Medulla oblongata (tissue), 1 donor: ENCODE results near the gene RPS15.

Experiments
- DNase-seq: peaks from one replicate; pipeline ENCODE4 v3.0.0-alpha.2; 2015; ENCODE audit errors: extremely low spot score

The RPS15 gene

GRCh38 chr19:1483979-1484428 lies 45.8 kb downstream of the RPS15 start:
- no peak for DNase-seq

DNA sequence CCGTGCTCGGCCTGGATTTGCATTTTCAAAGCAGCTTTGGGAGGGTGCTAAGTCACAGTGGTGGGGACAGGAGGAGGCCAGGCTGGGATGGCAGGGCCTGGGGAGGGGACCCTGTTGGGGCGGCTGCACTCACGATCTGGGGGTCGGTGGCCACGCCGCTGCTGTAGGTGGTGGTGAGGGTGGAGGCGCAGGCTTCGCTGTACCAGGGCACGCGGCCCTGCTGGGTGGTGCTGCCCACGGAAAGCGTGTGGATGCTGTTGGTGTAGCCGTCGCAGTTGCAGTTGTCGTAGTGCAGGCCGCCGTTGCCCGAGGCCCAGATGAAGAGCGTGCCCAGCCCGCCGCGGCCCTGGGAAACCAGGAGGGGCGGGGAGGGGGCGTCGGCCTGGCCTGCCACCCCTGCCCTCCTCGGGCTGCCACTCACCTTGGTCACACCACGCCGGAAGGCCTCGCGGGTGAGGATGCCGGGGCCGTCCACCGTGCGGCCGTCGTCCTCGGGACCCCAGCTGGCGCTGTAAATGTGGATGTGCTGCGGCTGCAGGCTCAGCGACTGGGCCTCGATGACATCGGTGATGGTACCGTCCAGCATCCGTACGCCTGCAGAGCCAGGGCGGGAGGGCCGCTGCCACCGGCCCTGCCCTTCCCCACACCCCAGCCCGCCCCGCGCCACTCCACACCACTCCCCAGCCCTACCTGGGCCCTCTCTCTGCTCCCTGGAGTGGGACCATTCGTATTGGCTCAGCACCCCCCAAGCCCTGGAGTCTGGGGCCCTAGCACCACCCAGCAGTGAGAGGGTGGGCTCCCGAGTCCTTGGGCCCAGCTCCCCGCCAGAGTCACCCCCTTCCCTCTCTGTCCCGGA lies 48.8 kb downstream of the RPS15 start:
- DNase-seq: no peak

DNA sequence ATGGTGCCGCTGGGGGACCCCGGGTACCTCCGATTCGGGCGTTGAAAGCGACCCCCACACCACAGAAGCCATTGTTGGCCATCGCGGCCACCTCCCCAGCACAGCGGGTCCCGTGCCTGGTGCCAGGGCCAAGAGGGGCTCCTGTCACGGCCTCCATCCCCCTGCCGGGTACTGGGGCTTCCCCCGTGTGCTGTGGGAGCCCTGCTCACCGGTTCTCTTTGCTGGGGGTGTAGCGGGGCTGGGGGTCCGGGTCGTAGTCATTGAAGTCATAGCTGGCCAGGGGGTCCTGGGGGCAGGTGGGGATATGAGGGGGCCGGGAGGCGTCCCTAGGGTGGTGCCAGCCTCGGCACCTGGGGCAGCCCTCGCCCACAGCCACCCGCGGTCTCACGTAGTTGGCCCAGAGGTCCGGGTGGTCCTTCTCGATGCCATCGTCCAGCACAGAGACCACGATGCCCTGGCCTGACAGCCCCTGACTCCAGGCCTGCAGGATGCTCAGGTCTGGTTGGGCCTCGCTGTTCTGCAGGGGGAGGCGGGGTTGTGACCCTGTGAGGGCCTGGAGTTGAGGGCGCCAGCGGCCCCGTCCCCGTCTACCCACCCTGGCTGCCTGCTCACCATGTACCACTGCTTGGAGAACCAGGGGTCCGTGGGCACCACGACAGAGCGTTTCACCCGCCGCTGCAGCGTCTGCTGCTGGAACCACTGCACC lies 49.5 kb downstream of the RPS15 start:
- no peak for DNase-seq

GRCh38 chr19:1488282-1488601 lies 50.0 kb downstream of the RPS15 start:
- no peak for DNase-seq

DNA sequence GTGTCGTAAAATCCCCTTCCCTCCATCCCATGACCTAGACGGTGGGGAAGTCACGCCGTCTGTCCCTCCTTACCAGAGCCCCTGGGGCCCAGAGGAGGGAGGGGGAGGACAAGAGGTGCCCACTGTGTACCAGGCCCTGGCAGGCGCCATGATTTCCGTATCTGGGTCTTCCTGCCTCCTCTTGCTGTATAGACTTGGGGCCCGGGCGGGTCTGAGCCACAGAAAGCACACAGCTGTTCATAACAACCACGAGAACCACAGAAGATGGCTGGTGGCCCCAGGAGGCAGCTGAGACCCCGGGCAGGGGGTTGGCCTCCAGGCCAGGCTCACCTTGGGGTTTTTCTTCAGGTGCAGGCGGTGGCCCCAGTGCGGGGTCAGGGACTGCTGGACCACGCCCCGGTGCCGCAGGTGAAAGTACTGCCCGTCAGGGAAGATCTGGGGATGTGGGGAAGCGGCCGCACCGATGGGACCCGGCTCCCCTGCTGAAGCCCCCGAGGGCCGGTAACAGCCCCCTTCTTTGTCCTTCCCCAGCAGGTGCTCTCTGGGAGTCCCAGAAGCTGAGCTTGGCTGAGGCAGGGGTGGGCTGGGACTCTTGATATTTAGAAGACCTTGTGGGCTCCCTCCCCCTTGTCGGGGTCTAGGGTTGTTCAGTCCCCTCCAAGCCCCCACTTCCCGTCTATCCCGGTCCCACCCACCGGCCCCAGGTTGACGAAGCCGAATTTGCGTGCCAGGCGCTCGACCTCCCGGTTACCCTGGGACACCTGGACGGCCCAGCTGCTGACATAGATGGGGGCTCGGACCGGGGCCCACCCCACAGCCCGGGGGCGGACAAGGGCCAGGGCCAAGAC lies 51.5 kb downstream of the RPS15 start:
- no peak for DNase-seq
